SK-N-SH (cell line): ENCODE data around the gene AGBL1. TPM values are rescaled to one million over a fixed set of nuclear protein-coding genes. Genes with fewer than 3 reads are reported as not detected.

Experiments
- CTCF ChIA-PET: fragments of 300-600, 350-600 bp; formaldehyde crosslinking; extraction: SDS; loops from one replicate; lab custom pipeline; 2021; lab: Yijun Ruan, JAX
- POLR2A ChIA-PET: fragments of 350-600 bp; sonication (Branson Sonifier 250); formaldehyde crosslinking; extraction: SDS; loops from one replicate; lab custom pipeline; 2020; ENCODE audit warnings: antibody characterized with exemption, inconsistent platforms; lab: Yijun Ruan, JAX
- DNase-seq: peaks from one replicate; pipeline ENCODE4 v3.0.0; 2012
- H2AFZ ChIP-seq: fragments of 200-600 bp; sonication (generic); 2 replicates; pipeline ENCODE4 v1.8.1; 2016; ENCODE audit warnings: antibody characterized with exemption, mild to moderate bottlenecking, low read depth
- H3F3A ChIP-seq: fragments of 200-600 bp; sonication (generic); replicated peaks from 2 replicates; pipeline ENCODE3; 2016; ENCODE audit warnings: antibody characterized with exemption, mild to moderate bottlenecking; ENCODE audit not compliant: insufficient read depth
- H3K27ac ChIP-seq, 2 experiments: fragments of 200-500 bp in 1 of 2; fragments of 200-600 bp in 1 of 2; sonication (Bioruptor generic) in 1 of 2; sonication (generic), shearing (Covaris generic) in 1 of 2; 2 replicates each; pipeline versions ENCODE4 v1.5.1 to v1.6.1; 2014 to 2016; ENCODE audit warnings: low read depth in 2 of 2, inconsistent platforms in 1 of 2, low read length in 1 of 2, mild to moderate bottlenecking in 1 of 2, mixed read lengths in 1 of 2
- H3K27me3 ChIP-seq: fragments of 200-600 bp; sonication (generic), shearing (Covaris generic); 2 replicates; pipeline ENCODE4 v1.6.1; 2016; ENCODE audit warnings: mixed run types; ENCODE audit not compliant: insufficient read depth
- H3K36me3 ChIP-seq, 2 experiments: fragments of 200-500 bp in 1 of 2; fragments of 200-600 bp in 1 of 2; sonication (Bioruptor generic) in 1 of 2; sonication (generic) in 1 of 2; replicated peaks in 1 of 2; 2 replicates each; pipeline versions ENCODE3 to v1.5.1; 2014 to 2016; ENCODE audit warnings: low read length in 1 of 2, mild to moderate bottlenecking in 1 of 2; ENCODE audit not compliant: insufficient read depth in 2 of 2, control insufficient read depth in 1 of 2
- H3K4me1 ChIP-seq, 2 experiments: fragments of 200-500 bp in 1 of 2; fragments of 200-600 bp in 1 of 2; sonication (Bioruptor generic) in 1 of 2; sonication (generic), shearing (Covaris generic) in 1 of 2; 2 replicates each; pipeline versions ENCODE4 v1.5.1 to v1.6.1; 2014 to 2016; ENCODE audit warnings: low read depth in 1 of 2, low read length in 1 of 2, mixed run types in 1 of 2; ENCODE audit not compliant: insufficient read depth in 2 of 2, control insufficient read depth in 1 of 2
- H3K4me2 ChIP-seq: fragments of 200-600 bp; sonication (generic), shearing (Covaris generic); 2 replicates; pipeline ENCODE4 v1.6.1; 2017; ENCODE audit warnings: mixed run types
- H3K4me3 ChIP-seq, 2 experiments: fragments of 200-500 bp in 1 of 2; fragments of 200-600 bp in 1 of 2; sonication (Bioruptor generic) in 1 of 2; sonication (generic), shearing (Covaris generic) in 1 of 2; 2 replicates each; pipeline versions ENCODE4 v1.5.1 to v1.8.1; 2014 to 2016; ENCODE audit warnings: low read depth in 2 of 2, inconsistent platforms in 1 of 2, low read length in 1 of 2, mild to moderate bottlenecking in 1 of 2, mixed read lengths in 1 of 2, moderate library complexity in 1 of 2
- H3K79me2 ChIP-seq: fragments of 200-600 bp; sonication (generic); 2 replicates; pipeline ENCODE4 v1.8.1; 2017; ENCODE audit warnings: mild to moderate bottlenecking; ENCODE audit not compliant: insufficient read depth
- H3K9ac ChIP-seq: fragments of 200-600 bp; sonication (generic); 2 replicates; pipeline ENCODE4 v1.6.1; 2017; ENCODE audit warnings: mixed run types
- H3K9me2 ChIP-seq: fragments of 200-600 bp; sonication (generic); 2 replicates; pipeline ENCODE4 v1.6.1; 2017; ENCODE audit warnings: mixed run types
- H3K9me3 ChIP-seq: fragments of 200-600 bp; sonication (generic); 2 replicates; pipeline ENCODE4 v1.6.1; 2017; ENCODE audit warnings: mixed run types, mild to moderate bottlenecking, moderate library complexity
- H4K20me1 ChIP-seq: fragments of 200-600 bp; sonication (generic); 2 replicates; pipeline ENCODE4 v1.6.1; 2017; ENCODE audit warnings: mild to moderate bottlenecking, mixed run types; ENCODE audit not compliant: insufficient read depth
- EP300 ChIP-seq, 2 experiments: IDR thresholded peaks; 2 replicates each; pipeline versions ENCODE4 v1.4.0 to v1.6.1; 2012; ENCODE audit warnings: borderline replicate concordance in 1 of 2, low read depth in 1 of 2, low read length in 1 of 2
- EZH2phosphoT487 ChIP-seq: fragments of 200-600 bp; sonication (generic); IDR thresholded peaks from 2 replicates; pipeline ENCODE4 v1.6.1; 2017; ENCODE audit warnings: low read depth, mixed run types, mild to moderate bottlenecking, antibody characterized with exemption, moderate library complexity, borderline replicate concordance
- FOXM1 ChIP-seq: IDR thresholded peaks from 2 replicates; pipeline ENCODE4 v1.4.0; 2012; ENCODE audit warnings: low read depth, mild to moderate bottlenecking
- GABPA ChIP-seq: IDR thresholded peaks from 2 replicates; pipeline ENCODE4 v1.4.0; 2012; ENCODE audit warnings: low read depth, mild to moderate bottlenecking
- GATA2 ChIP-seq: sonication (generic); formaldehyde crosslinking; IDR thresholded peaks from 2 replicates; pipeline ENCODE4 v1.5.0; 2020; ENCODE audit warnings: mild to moderate bottlenecking, missing genetic modification reagents
- JUND ChIP-seq: IDR thresholded peaks from 2 replicates; pipeline ENCODE4 v1.4.0; 2012
- MEF2A ChIP-seq: IDR thresholded peaks from 2 replicates; pipeline ENCODE4 v1.4.0; 2012; ENCODE audit warnings: low read depth, borderline replicate concordance
- NRF1 ChIP-seq: IDR thresholded peaks from 2 replicates; pipeline ENCODE4 v1.6.1; 2012; ENCODE audit warnings: low read depth, mild to moderate bottlenecking, low read length
- POLR2AphosphoS5 ChIP-seq: IDR thresholded peaks from 2 replicates; pipeline ENCODE4 v1.6.1; 2012; ENCODE audit warnings: low read depth, low read length
- RAD21 ChIP-seq: IDR thresholded peaks from 2 replicates; pipeline ENCODE4 v1.6.1; 2012; ENCODE audit warnings: mild to moderate bottlenecking, low read length
- SIN3A ChIP-seq: IDR thresholded peaks from 2 replicates; pipeline ENCODE4 v1.6.1; 2012; ENCODE audit warnings: low read depth, mild to moderate bottlenecking, low read length, moderate library complexity, borderline replicate concordance
- SMC3 ChIP-seq: IDR thresholded peaks from 2 replicates; pipeline ENCODE4 v1.6.1; 2012; ENCODE audit warnings: low read depth, low read length, improper control_type of control experiment
- TAF1 ChIP-seq: IDR thresholded peaks from 2 replicates; pipeline ENCODE4 v1.6.1; 2012; ENCODE audit warnings: low read depth, mild to moderate bottlenecking, low read length, moderate library complexity, borderline replicate concordance
- TCF12 ChIP-seq: IDR thresholded peaks from 2 replicates; pipeline ENCODE4 v1.4.0; 2012
- TEAD4 ChIP-seq: IDR thresholded peaks from 2 replicates; pipeline ENCODE4 v1.4.0; 2012; ENCODE audit warnings: mild to moderate bottlenecking, borderline replicate concordance; ENCODE audit not compliant: insufficient read depth
- USF1 ChIP-seq: IDR thresholded peaks from 2 replicates; pipeline ENCODE4 v1.4.0; 2012; ENCODE audit warnings: low read depth, borderline replicate concordance
- ZBTB33 ChIP-seq: IDR thresholded peaks from 2 replicates; pipeline ENCODE4 v1.4.0; 2012; ENCODE audit warnings: low read depth, borderline replicate concordance
- WGBS: methylation state at CpG from one replicate; pipeline ENCODE4 v1.1.6; 2017; ENCODE audit warnings: low lambda C conversion rate; 5-methylcytosine and 5-hydroxymethylcytosine counted together
- polyA plus RNA-seq, 3 experiments: library from polyadenylated mRNA; depleted of rRNA; stranded (reverse); fragments of >200 nt; gene quantifications; 2 replicates each; pipeline ENCODE4 v1.2.3, GENCODE V29; 2012
- TF ChIP-seq, protein P1 (sequence below): IDR thresholded peaks from 2 replicates; pipeline ENCODE4 v1.4.0; 2012; ENCODE audit warnings: low read depth
- TF ChIP-seq, protein P2 (sequence below): IDR thresholded peaks from 2 replicates; pipeline ENCODE4 v1.6.1; 2012; ENCODE audit warnings: mild to moderate bottlenecking, low read depth, low read length, moderate library complexity
- TF ChIP-seq, protein P3 (sequence below): fragments of 200-600 bp; sonication (generic); IDR thresholded peaks from 2 replicates; pipeline ENCODE4 v1.6.1; 2017; ENCODE audit warnings: antibody characterized with exemption, mild to moderate bottlenecking, moderate library complexity

Gene AGBL1
- polyA plus RNA-seq, 1 of the 3 experiments (the other 2 are of a cell fraction), result not detected

DNA sequence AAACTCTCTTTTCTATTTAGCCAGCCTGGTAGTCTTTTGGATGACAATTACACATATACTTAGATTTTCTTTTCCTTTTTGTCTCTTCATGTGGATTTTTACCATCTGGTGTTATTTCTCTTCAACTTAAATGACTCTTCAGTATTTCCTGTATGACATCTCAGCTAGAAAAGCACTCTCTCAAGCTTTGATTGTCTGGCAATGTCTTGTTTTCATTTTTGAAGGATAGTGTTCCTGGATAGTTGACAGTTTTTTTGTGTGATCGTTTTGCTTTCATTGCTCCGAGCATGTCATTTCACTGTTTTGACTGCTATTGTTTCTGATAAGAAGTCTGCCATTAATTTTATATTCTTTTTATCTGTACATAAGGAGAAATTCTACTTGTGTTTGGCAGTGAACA, 766.4 kb downstream of the AGBL1 start:
- Histone ChIP-seq H2AFZ (no peak overlapping the region), H3K27ac (no peak overlapping the region), H3F3A (no peaks in the 10 kb centered on the region), H3K4me1 (no peaks in the 10 kb centered on the region), H3K4me3 (no peak overlapping the region), H3K36me3 (no peaks in the 10 kb centered on the region), H3K9me2 (no peaks in the 10 kb centered on the region), H3K79me2 (no peaks in the 10 kb centered on the region), H3K4me2 (no peak overlapping the region), H3K27me3 (no peaks in the 10 kb centered on the region), H3K9me3 (no peaks in the 10 kb centered on the region), H3K9ac (no peak overlapping the region), H4K20me1 (no peaks in the 10 kb centered on the region)
- TF ChIP-seq SIN3A (no peak), GATA2 (CRISPR knock-in tag) (no peak), TAF1 (no peak), MEF2A (no peak), ZBTB33 (no peak), SMC3 (no peak), TEAD4 (no peak), EP300 (IDR thresholded peaks at IDR 0.05; ENCODE audit: borderline replicate concordance in 1 of 2, low read depth in 1 of 2, low read length in 1 of 2) (no peak), TCF12 (no peak), JUND (no peak), GABPA (no peak)
- TF ChIP-seq, protein P1, sequence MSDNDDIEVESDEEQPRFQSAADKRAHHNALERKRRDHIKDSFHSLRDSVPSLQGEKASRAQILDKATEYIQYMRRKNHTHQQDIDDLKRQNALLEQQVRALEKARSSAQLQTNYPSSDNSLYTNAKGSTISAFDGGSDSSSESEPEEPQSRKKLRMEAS, result no peak
- no peak for DNase-seq
- POLR2A ChIA-PET, result no interaction called here
- 63% methylated on average over 2 of the region's 2 CpGs for WGBS
- CTCF ChIA-PET, result no interaction called here

DNA sequence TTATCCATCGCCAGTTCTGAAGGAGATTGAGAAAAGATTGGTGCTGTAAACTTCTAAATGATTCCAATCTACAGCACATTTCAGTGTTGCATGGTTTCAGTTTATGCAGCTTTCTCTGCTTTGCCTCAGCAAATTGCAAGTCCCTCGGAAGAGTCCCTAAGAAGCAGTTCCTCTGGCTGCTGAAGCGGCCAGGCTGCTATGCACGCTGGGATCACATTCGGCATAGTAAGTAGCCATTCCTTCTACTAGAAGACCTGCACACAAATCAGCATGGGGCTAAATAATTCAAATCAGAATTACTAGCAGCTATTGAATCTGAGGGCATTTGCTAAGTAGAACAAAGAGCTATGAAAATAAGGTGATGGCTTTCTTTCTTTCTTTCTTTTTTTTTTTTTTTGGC, 769.5 kb downstream of the AGBL1 start:
- Histone ChIP-seq H3K27ac (no peak overlapping the region), H4K20me1 (no peaks in the 10 kb centered on the region), H3K27me3 (no peaks in the 10 kb centered on the region), H2AFZ (no peak overlapping the region), H3K79me2 (no peaks in the 10 kb centered on the region), H3K4me1 (peaks cover 0 to 2% of the 10 kb centered on the region in 2 experiments; a peak in 1 of 4 replicates), H3K9me3 (no peaks in the 10 kb centered on the region), H3K4me3 (no peak overlapping the region)
- CTCF ChIA-PET, result interaction anchor here (1.5 to 1.6 kb wide), 2 partner anchors 12 to 618 kb away, joined by 3 to 5 read pairs; no protein-coding TSS in a partner anchor
- DNase-seq, result no peak
- TF ChIP-seq MEF2A, result no peak
- TF ChIP-seq JUND, result no peak
- TF ChIP-seq FOXM1, result no peak
- no peak for TF ChIP-seq RAD21
- TF ChIP-seq USF1, result no peak
- TF ChIP-seq, protein P2, sequence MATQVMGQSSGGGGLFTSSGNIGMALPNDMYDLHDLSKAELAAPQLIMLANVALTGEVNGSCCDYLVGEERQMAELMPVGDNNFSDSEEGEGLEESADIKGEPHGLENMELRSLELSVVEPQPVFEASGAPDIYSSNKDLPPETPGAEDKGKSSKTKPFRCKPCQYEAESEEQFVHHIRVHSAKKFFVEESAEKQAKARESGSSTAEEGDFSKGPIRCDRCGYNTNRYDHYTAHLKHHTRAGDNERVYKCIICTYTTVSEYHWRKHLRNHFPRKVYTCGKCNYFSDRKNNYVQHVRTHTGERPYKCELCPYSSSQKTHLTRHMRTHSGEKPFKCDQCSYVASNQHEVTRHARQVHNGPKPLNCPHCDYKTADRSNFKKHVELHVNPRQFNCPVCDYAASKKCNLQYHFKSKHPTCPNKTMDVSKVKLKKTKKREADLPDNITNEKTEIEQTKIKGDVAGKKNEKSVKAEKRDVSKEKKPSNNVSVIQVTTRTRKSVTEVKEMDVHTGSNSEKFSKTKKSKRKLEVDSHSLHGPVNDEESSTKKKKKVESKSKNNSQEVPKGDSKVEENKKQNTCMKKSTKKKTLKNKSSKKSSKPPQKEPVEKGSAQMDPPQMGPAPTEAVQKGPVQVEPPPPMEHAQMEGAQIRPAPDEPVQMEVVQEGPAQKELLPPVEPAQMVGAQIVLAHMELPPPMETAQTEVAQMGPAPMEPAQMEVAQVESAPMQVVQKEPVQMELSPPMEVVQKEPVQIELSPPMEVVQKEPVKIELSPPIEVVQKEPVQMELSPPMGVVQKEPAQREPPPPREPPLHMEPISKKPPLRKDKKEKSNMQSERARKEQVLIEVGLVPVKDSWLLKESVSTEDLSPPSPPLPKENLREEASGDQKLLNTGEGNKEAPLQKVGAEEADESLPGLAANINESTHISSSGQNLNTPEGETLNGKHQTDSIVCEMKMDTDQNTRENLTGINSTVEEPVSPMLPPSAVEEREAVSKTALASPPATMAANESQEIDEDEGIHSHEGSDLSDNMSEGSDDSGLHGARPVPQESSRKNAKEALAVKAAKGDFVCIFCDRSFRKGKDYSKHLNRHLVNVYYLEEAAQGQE, result no peak
- TF ChIP-seq POLR2AphosphoS5, result no peak
- TF ChIP-seq, protein P3, sequence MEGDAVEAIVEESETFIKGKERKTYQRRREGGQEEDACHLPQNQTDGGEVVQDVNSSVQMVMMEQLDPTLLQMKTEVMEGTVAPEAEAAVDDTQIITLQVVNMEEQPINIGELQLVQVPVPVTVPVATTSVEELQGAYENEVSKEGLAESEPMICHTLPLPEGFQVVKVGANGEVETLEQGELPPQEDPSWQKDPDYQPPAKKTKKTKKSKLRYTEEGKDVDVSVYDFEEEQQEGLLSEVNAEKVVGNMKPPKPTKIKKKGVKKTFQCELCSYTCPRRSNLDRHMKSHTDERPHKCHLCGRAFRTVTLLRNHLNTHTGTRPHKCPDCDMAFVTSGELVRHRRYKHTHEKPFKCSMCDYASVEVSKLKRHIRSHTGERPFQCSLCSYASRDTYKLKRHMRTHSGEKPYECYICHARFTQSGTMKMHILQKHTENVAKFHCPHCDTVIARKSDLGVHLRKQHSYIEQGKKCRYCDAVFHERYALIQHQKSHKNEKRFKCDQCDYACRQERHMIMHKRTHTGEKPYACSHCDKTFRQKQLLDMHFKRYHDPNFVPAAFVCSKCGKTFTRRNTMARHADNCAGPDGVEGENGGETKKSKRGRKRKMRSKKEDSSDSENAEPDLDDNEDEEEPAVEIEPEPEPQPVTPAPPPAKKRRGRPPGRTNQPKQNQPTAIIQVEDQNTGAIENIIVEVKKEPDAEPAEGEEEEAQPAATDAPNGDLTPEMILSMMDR, result no peak
- no peak for TF ChIP-seq NRF1
- TF ChIP-seq TEAD4, result no peak
- TF ChIP-seq EZH2phosphoT487, result no peak
- no peak for TF ChIP-seq SMC3
- TF ChIP-seq, all 33 proteins: peak for 0
- Histone ChIP-seq H3K9me2 (no peaks in the 10 kb centered on the region), H3K36me3 (no peaks in the 10 kb centered on the region), H3K9ac (no peak overlapping the region), H3F3A (no peaks in the 10 kb centered on the region), H3K4me2 (no peak overlapping the region)
- WGBS, result 62% methylated on average over 5 of the region's 5 CpGs
- POLR2A ChIA-PET, result no interaction called here
